ENCODE measurements around the gene CHMP6.

- TF ChIP-seq CTCF (conservative IDR thresholded peaks at IDR 0.05; ENCODE audit: low read length) = peak; percentile 29
- no peak for TF ChIP-seq EZH2phosphoT487 (IDR thresholded peaks at IDR 0.05; ENCODE audit: borderline replicate concordance)
Observed at GRCh38 chr17:81034779-81035520, 43.3 kb downstream of the CHMP6 start, which contains the start of gene BAIAP2.
